Progenitor cell of endocrine pancreas (in vitro differentiated cells): ENCODE measurements around the gene DIS3L2. TPM values are rescaled to one million over a fixed set of nuclear protein-coding genes. Genes with fewer than 3 reads are reported as not detected.

Source experiments
- DNase-seq: peaks from one replicate; pipeline ENCODE4 v3.0.0; 2021; ENCODE audit warnings: low spot score; ENCODE audit not compliant: unreplicated experiment
- H3K27ac Mint-ChIP-seq: 2 replicates; pipeline ENCODE4 v1.8.0; 2021; ENCODE audit warnings: mild to moderate bottlenecking, moderate library complexity, mixed read lengths
- H3K27me3 Mint-ChIP-seq: 2 replicates; pipeline ENCODE4 v1.8.0; 2021; ENCODE audit warnings: mixed read lengths
- H3K36me3 Mint-ChIP-seq: 2 replicates; pipeline ENCODE4 v1.8.0; 2022; ENCODE audit warnings: mixed read lengths; ENCODE audit not compliant: insufficient read depth
- H3K4me1 Mint-ChIP-seq: 2 replicates; pipeline ENCODE4 v1.8.0; 2021; ENCODE audit warnings: low read depth, mixed read lengths
- H3K4me3 Mint-ChIP-seq: 2 replicates; pipeline ENCODE4 v1.8.0; 2021; ENCODE audit warnings: low read depth, mild to moderate bottlenecking, moderate library complexity, mixed read lengths
- H3K9me3 Mint-ChIP-seq: 2 replicates; pipeline ENCODE4 v1.8.0; 2021; ENCODE audit warnings: low read depth, mixed read lengths
- CTCF ChIP-seq: fragments of 200-600 bp; sonication (generic); IDR thresholded peaks from one replicate; pipeline ENCODE4 v1.5.0; 2021; ENCODE audit warnings: antibody characterized with exemption, mild to moderate bottlenecking; ENCODE audit not compliant: unreplicated experiment
- total RNA-seq: library from RNA; stranded (reverse); gene quantifications from 2 replicates; pipeline ENCODE4 v1.2.1, GENCODE V29; 2021

Gene DIS3L2
- total RNA-seq, 1 donor from 2014 or later = 59.3 TPM

- Mint-ChIP-seq H3K27me3 (no peaks in the 10 kb centered on the region), H3K9me3 (no peaks in the 10 kb centered on the region), H3K4me3 (no peak overlapping the region), H3K36me3 (no peaks in the 10 kb centered on the region), H3K27ac (no peak overlapping the region), H3K4me1 (no peaks in the 10 kb centered on the region)
- DNase-seq = no peak
- TF ChIP-seq CTCF = no peak
Measured at GRCh38 chr2:232219496-232219870, 258.0 kb downstream of the DIS3L2 start.

- no peak for DNase-seq
- no peak for TF ChIP-seq CTCF
- H3K4me1 Mint-ChIP-seq = no peaks in the 10 kb centered on the region
Measured at GRCh38 chr2:232219932-232220331, 258.4 kb downstream of the DIS3L2 start.

GRCh38 chr2:232225429-232225828 is 263.9 kb downstream of the DIS3L2 start:
- Mint-ChIP-seq H3K36me3 (no peaks in the 10 kb centered on the region), H3K4me3 (no peak overlapping the region), H3K27me3 (no peaks in the 10 kb centered on the region), H3K4me1 (no peaks in the 10 kb centered on the region), H3K9me3 (no peaks in the 10 kb centered on the region), H3K27ac (no peak overlapping the region)
- TF ChIP-seq CTCF = no peak
- no peak for DNase-seq

More at GRCh38 chr2:232219932-232220331, 258.4 kb downstream of the DIS3L2 start:
- Mint-ChIP-seq H3K27ac (no peak overlapping the region), H3K27me3 (no peaks in the 10 kb centered on the region), H3K36me3 (no peaks in the 10 kb centered on the region), H3K9me3 (no peaks in the 10 kb centered on the region), H3K4me3 (no peak overlapping the region)

- no peaks in the 10 kb centered on the region for H3K36me3 Mint-ChIP-seq
- no peak overlapping the region for H3K27ac Mint-ChIP-seq
- no peak for DNase-seq
- no peaks in the 10 kb centered on the region for H3K4me1 Mint-ChIP-seq
- H3K27me3 Mint-ChIP-seq = no peaks in the 10 kb centered on the region
- H3K4me3 Mint-ChIP-seq = no peak overlapping the region
- no peak for TF ChIP-seq CTCF
- no peaks in the 10 kb centered on the region for H3K9me3 Mint-ChIP-seq
Measured at GRCh38 chr2:232225895-232226294, 264.4 kb downstream of the DIS3L2 start.

GRCh38 chr2:232228332-232228731 is 266.8 kb downstream of the DIS3L2 start:
- TF ChIP-seq CTCF = no peak
- DNase-seq = no peak
- Mint-ChIP-seq H3K4me3 (no peak overlapping the region), H3K27ac (no peak overlapping the region), H3K9me3 (no peaks in the 10 kb centered on the region), H3K4me1 (no peaks in the 10 kb centered on the region), H3K36me3 (no peaks in the 10 kb centered on the region), H3K27me3 (no peaks in the 10 kb centered on the region)
